NT2/D1 (cell line): Measurements from ENCODE around the gene ODF2L.
"Not testable (repeated sequence)": the region's sequence is repeated elsewhere in the genome, so short reads cannot be mapped to it uniquely, and the experiment has no call there.

Experiments used
- DNase-seq: peaks from one replicate; pipeline ENCODE4 v3.0.0-alpha.2; 2011; ENCODE audit warnings: low read depth, low spot score
- H3K27me3 ChIP-seq: 2 replicates; pipeline ENCODE4 v1.6.0; 2011; ENCODE audit warnings: mild to moderate bottlenecking; ENCODE audit not compliant: insufficient read length, insufficient read depth
- H3K36me3 ChIP-seq: 2 replicates; pipeline ENCODE4 v1.6.1; 2011; ENCODE audit warnings: mild to moderate bottlenecking, low read length, mixed read lengths; ENCODE audit not compliant: insufficient read depth, insufficient read length
- H3K4me1 ChIP-seq: 2 replicates; pipeline ENCODE4 v1.5.1; 2011; ENCODE audit not compliant: insufficient read depth, insufficient read length
- H3K4me3 ChIP-seq: 2 replicates; pipeline ENCODE4 v1.5.1; 2011; ENCODE audit warnings: low read depth; ENCODE audit not compliant: insufficient read length
- H3K9ac ChIP-seq: 2 replicates; pipeline ENCODE4 v1.6.0; 2011; ENCODE audit warnings: low read depth; ENCODE audit not compliant: insufficient read length
- H3K9me3 ChIP-seq: 2 replicates; pipeline ENCODE4 v1.5.1; 2011; ENCODE audit warnings: mild to moderate bottlenecking, low read length; ENCODE audit not compliant: insufficient read depth
- SUZ12 ChIP-seq: IDR thresholded peaks from 2 replicates; pipeline ENCODE4 v1.6.1; 2011; ENCODE audit not compliant: insufficient read length, insufficient read depth; ENCODE audit errors: extremely low read depth
- YY1 ChIP-seq: IDR thresholded peaks from 2 replicates; pipeline ENCODE4 v1.6.1; 2011; ENCODE audit not compliant: insufficient read length, insufficient read depth
- ZNF274 ChIP-seq: IDR thresholded peaks from 2 replicates; pipeline ENCODE4 v1.6.1; 2011; ENCODE audit warnings: mild to moderate bottlenecking, low read depth, low read length

Gene ODF2L

DNA sequence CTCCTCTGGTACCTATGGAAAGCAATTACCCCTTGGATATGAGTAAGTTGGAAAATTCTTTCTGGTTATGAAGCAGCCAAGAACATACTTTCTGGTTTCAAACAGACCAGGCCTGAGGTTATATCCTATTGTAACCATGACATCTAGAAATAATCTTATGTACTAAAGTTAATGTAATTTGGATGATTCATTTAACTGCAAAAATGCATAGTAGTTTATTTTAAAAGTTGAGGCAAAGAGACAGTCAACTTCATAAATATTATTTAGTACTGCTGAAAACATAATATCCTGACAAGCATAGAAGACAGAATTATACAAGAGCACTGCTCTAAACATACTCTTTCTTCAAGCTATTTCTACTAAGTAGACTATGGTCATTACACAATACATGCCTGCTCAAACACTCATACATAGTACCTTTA, 25.5 kb downstream of the ODF2L start:
- Histone ChIP-seq H3K4me3 (no peak overlapping the region), H3K9me3 (no peaks in the 10 kb centered on the region), H3K4me1 (no peaks in the 10 kb centered on the region), H3K27me3 (no peaks in the 10 kb centered on the region), H3K36me3 (peaks cover 27% of the 10 kb centered on the region), H3K9ac (no peak overlapping the region)
- no peak for TF ChIP-seq ZNF274
- no peak for TF ChIP-seq SUZ12
- no peak for TF ChIP-seq YY1
- DNase-seq, result no peak

DNA sequence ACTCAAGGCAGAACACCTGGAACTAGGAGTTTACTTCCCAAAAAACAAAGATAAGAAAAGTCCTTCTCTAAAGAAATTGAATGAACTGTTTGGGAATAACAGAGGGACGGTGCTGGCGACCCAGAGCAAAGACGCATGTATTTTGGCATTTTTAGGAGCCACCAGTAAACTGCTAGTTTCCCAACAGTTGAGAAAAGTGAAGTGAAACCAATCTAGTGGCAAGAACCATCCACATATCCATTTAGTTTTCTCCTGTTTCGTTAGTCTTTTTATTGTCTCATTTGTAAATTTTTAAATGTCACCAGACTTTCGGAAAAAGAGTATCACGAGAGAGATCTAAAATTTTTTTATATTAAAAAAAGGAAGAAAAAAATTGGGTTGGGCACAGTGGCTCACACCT, 30.2 kb downstream of the ODF2L start:
- no peak overlapping the region for H3K4me3 ChIP-seq
- H3K36me3 ChIP-seq, result peaks cover 8% of the 10 kb centered on the region
- DNase-seq, result no peak
- TF ChIP-seq SUZ12 (no peak), YY1 (no peak), ZNF274 (no peak)
- no peak overlapping the region for H3K9ac ChIP-seq
- H3K9me3 ChIP-seq, result no peaks in the 10 kb centered on the region
- H3K4me1 ChIP-seq, result no peaks in the 10 kb centered on the region
- H3K27me3 ChIP-seq, result no peaks in the 10 kb centered on the region

DNA sequence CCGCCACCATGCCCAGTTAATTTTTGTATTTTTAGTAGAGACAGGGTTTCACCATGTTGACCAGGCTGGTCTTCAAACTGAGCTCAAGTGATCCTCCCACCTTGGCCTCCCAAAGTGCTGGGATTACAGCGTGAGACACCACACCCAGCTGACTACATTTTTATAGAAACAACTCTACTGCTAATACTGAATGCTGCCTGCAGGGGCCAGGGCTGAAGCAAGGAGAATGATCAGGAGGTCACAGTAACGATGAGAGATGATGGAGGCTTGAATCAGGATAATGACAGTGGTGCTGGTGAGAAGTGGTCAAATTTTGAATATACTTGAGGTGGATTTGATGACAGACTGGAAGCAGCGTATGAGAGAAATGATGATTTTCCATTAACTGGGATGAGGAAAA, 33.3 kb downstream of the ODF2L start:
- Histone ChIP-seq H3K9ac (no peak overlapping the region), H3K4me1 (no peaks in the 10 kb centered on the region), H3K27me3 (no peaks in the 10 kb centered on the region), H3K36me3 (peaks cover 2% of the 10 kb centered on the region), H3K4me3 (no peak overlapping the region), H3K9me3 (no peaks in the 10 kb centered on the region)
- TF ChIP-seq YY1 (no peak), ZNF274 (no peak), SUZ12 (no peak)
- no peak for DNase-seq

DNA sequence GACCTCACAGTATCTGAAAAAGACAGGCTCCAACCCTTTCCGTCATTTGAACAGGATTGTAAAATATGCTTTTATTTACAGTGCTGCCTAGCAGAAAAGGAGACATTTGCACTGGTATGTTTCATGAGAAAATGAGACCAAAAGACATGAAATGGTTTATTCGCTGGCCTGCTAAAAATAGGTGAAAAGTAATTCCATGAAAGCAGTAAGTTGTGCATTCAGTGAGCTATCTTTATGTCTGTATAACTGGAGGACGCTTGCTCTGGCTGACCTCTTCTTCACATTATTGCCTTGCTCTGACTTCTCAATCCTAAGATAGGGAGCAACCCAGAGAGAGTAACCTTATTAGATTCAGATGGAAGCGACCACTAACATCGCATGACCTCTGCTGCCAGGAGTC, 38.3 kb downstream of the ODF2L start:
- no peaks in the 10 kb centered on the region for H3K27me3 ChIP-seq
- TF ChIP-seq ZNF274 (no peak), SUZ12 (no peak)
- H3K36me3 ChIP-seq, result peaks cover 36% of the 10 kb centered on the region
- no peaks in the 10 kb centered on the region for H3K4me1 ChIP-seq
- DNase-seq, result no peak
- H3K4me3 ChIP-seq, result no peak overlapping the region
- H3K9me3 ChIP-seq, result no peaks in the 10 kb centered on the region
- H3K9ac ChIP-seq, result no peak overlapping the region

DNA sequence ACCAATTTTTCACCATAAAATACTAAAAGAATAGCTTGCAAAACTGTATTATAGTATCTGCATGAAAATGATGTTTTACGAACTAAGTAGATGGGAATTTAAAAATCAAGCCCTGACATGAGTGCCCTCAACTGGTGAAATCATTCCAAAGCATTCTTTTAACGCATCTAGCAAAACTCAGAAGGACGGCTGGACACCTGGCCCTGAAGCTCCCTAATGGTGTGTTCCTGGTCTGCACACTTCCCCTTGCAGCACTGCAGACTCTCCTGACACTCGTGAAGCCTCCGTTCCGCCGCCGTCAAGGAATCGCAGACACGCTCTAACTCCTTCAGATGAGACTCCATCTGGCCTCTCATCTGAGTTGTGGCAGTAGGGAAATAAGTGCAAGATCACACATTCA, 39.9 kb downstream of the ODF2L start:
- no peak for TF ChIP-seq ZNF274
- no peak for TF ChIP-seq YY1
- no peak for TF ChIP-seq SUZ12
- Histone ChIP-seq H3K4me3 (no peak overlapping the region), H3K36me3 (peaks cover 46% of the 10 kb centered on the region), H3K9me3 (no peaks in the 10 kb centered on the region), H3K9ac (no peak overlapping the region), H3K27me3 (no peaks in the 10 kb centered on the region), H3K4me1 (no peaks in the 10 kb centered on the region)
- no peak for DNase-seq

DNA sequence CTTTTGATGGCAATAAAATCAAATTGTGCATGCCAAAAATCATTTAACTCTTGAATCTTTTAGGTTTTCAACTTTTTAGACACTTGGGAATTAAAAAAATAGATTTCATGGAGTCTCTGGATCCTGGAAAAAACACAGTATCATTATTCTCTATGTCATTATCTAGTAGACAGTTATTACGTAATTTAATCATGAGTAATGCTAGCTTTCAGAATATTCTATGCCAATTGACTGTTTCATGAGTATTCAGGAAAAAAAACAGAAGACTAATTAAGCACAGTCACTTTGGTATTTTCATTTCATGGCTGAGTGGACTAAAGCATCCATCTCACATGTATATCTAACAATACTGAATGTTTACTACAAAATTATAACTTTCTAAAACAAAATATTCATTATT, 44.0 kb downstream of the ODF2L start:
- DNase-seq, result no peak
- no peak overlapping the region for H3K4me3 ChIP-seq
- H3K27me3 ChIP-seq, result no peaks in the 10 kb centered on the region
- H3K36me3 ChIP-seq, result peaks cover 40% of the 10 kb centered on the region
- no peak overlapping the region for H3K9ac ChIP-seq
- H3K9me3 ChIP-seq, result no peaks in the 10 kb centered on the region
- H3K4me1 ChIP-seq, result no peaks in the 10 kb centered on the region
- TF ChIP-seq YY1 (no peak), ZNF274 (no peak), SUZ12 (no peak)

DNA sequence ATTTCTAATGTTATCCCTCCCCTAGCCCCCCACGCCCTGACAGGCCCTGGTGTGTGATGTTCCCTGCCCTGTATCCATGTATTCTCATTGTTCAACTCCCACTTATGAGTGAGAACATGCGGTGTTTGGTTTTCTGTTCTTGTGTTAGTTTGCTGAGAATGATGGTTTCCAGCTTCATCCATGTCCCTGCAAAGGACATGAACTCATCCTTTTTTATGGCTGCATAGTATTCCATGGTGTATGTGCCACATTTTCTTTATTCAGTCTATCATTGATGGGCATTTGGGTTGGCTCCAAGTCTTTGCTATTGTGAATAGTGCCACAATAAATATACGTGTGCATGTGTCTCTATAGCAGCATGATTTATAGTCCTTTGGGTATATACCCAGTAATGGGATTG, 45.9 kb downstream of the ODF2L start:
- not testable (repeated sequence) for H3K4me3 ChIP-seq, H3K9ac ChIP-seq, H3K9me3 ChIP-seq, DNase-seq, H3K4me1 ChIP-seq, H3K27me3 ChIP-seq
- peaks cover 32% of the 10 kb centered on the region for H3K36me3 ChIP-seq

DNA sequence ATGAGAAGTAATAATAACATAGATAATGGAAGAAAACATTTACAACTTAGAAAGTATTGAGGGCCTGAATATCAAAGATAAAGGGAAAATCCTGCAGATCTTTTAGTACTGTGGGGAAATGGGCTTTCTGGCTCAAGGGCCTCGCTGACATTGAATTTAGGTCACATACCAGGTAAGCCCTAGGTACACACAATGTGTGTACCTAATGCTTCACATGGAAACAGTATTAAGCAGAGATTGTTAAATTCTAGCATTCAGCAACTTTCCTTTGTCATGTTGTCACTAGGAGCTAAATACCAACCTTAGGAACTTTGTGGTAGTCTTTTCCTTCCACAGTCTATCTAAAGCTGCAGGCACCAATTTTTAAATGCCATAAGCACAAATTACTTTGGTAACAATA, 49.7 kb downstream of the ODF2L start:
- TF ChIP-seq ZNF274 (no peak), YY1 (no peak), SUZ12 (no peak)
- Histone ChIP-seq H3K36me3 (no peaks in the 10 kb centered on the region), H3K4me1 (no peaks in the 10 kb centered on the region), H3K9ac (no peak overlapping the region), H3K9me3 (no peaks in the 10 kb centered on the region), H3K27me3 (no peaks in the 10 kb centered on the region), H3K4me3 (no peak overlapping the region)
- no peak for DNase-seq
